Activated T-helper 2 cell treated with anti-CD3 and anti-CD28 coated beads, Interferon-gamma antibody, Interleukin-2, Interleukin-4, amounts not matched to agents 10 μg/mL and 5 μg/mL and 100 μg/mL, durations not matched to agents 14 hours and 24 hours and 36 hours (primary cell): ENCODE data around the gene ZNF562. TPM values are rescaled to one million over a fixed set of nuclear protein-coding genes. Genes with fewer than 3 reads are reported as not detected.

ENCODE experiments used
- DNase-seq: peaks from one replicate; pipeline ENCODE4 v3.0.0; 2021; ENCODE audit warnings: low spot score
- H3K27ac Mint-ChIP-seq: one replicate; pipeline ENCODE4 v1.8.0; 2021; ENCODE audit warnings: mixed read lengths
- H3K27me3 Mint-ChIP-seq: one replicate; pipeline ENCODE4 v1.8.0; 2021; ENCODE audit warnings: low read depth, mixed read lengths
- H3K36me3 Mint-ChIP-seq: one replicate; pipeline ENCODE4 v1.8.0; 2021; ENCODE audit warnings: low read depth, mixed read lengths
- H3K4me1 Mint-ChIP-seq: one replicate; pipeline ENCODE4 v1.8.0; 2021; ENCODE audit warnings: low read depth, mixed read lengths
- H3K4me3 Mint-ChIP-seq: one replicate; pipeline ENCODE4 v1.8.0; 2021; ENCODE audit warnings: low read depth, mild to moderate bottlenecking, moderate library complexity, mixed read lengths
- H3K9me3 Mint-ChIP-seq: one replicate; pipeline ENCODE4 v1.8.0; 2021; ENCODE audit warnings: mixed read lengths
- intact Hi-C: fragments of 100-400 bp; cut with micrococcal nuclease; formaldehyde crosslinking; loops from one replicate; pipeline ENCODE4 v1.15.1; 2023
- total RNA-seq: library from RNA; stranded (reverse); gene quantifications from 2 replicates; pipeline ENCODE4 v1.2.3, GENCODE V29; 2022

ZNF562 gene
- total RNA-seq, 1 donor from 2014 or later = 17.3 TPM

DNA sequence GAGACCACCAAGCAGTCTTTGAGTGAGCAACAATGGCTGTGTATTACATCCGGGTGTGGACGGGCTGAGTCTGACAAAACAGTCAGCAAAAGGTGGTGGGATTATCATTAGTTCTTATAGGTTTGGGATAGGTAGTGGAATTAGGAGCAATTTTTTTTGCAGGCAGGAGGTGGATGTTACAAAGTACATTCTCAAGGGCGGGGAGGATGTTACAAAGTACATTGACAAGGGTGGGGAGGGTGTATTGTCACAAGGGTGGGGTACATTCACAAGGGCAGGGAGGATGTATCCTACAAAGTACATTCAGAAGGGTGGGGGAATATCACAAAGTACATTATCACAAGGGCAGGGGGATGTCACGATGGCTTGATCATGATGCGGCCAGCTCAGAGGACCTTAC, 38.9 kb downstream of the ZNF562 start:
- Mint-ChIP-seq H3K36me3 (peaks cover 26% of the 10 kb centered on the region), H3K4me3 (no peak overlapping the region), H3K4me1 (no peaks in the 10 kb centered on the region), H3K9me3 (peaks cover 9% of the 10 kb centered on the region), H3K27ac (no peak overlapping the region), H3K27me3 (no peaks in the 10 kb centered on the region)
- intact Hi-C loops = no loop called here
- no peak for DNase-seq

DNA sequence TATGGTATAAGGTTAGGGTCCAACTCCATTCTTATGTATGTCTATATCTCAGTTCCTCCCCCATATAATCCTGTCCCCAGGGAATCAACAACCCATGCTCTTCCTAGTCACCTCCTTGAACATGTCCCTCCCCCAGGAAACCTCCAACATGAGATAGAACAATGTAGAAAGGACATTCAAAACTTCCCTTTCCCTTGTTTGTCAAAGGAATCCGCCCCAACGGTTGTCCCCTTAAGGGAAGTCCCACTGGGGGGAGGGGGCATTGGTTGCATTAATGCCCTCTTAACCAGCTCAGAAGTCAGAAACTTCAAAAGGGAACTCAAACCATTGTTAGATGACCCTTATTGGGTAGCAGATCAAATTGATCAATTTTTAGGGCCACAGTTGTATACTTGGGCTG, 47.0 kb downstream of the ZNF562 start:
- no peak overlapping the region for H3K27ac Mint-ChIP-seq
- no peak overlapping the region for H3K4me3 Mint-ChIP-seq
- H3K27me3 Mint-ChIP-seq = no peaks in the 10 kb centered on the region
- peaks cover 7% of the 10 kb centered on the region for H3K4me1 Mint-ChIP-seq
- H3K9me3 Mint-ChIP-seq = no peaks in the 10 kb centered on the region
- no peak for DNase-seq
- H3K36me3 Mint-ChIP-seq = peaks cover 10% of the 10 kb centered on the region
- intact Hi-C loops = loop anchor here (10.0 kb wide), 1 partner anchor 287 kb away; no protein-coding TSS in a partner anchor

DNA sequence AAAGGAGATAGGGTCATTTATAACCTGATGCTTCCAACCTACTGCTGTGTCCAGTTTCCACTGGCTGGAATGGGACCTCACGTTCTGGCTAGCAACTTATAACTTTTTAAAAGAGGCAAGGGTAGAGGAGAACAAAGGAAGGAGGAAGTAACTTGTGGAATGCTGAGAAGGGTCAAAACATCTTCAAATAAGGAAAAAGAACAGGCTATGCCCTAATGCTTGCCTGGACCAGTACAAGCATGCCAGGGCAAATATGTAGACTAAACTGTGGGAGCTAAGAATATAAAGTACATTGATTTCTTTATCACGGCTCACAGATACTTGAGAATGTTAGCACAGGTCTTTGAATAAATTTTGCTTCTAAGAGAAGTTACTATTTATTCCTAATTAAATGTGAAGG, 52.4 kb downstream of the ZNF562 start:
- Mint-ChIP-seq H3K27me3 (no peaks in the 10 kb centered on the region), H3K36me3 (peaks cover 25% of the 10 kb centered on the region), H3K4me1 (peaks cover 19% of the 10 kb centered on the region), H3K4me3 (peak overlapping the region; percentile 46), H3K9me3 (peaks cover 1% of the 10 kb centered on the region), H3K27ac (no peak overlapping the region)
- intact Hi-C loops = loop anchor here (10.0 kb wide), 1 partner anchor 292 kb away; no protein-coding TSS in a partner anchor
- no peak for DNase-seq

DNA sequence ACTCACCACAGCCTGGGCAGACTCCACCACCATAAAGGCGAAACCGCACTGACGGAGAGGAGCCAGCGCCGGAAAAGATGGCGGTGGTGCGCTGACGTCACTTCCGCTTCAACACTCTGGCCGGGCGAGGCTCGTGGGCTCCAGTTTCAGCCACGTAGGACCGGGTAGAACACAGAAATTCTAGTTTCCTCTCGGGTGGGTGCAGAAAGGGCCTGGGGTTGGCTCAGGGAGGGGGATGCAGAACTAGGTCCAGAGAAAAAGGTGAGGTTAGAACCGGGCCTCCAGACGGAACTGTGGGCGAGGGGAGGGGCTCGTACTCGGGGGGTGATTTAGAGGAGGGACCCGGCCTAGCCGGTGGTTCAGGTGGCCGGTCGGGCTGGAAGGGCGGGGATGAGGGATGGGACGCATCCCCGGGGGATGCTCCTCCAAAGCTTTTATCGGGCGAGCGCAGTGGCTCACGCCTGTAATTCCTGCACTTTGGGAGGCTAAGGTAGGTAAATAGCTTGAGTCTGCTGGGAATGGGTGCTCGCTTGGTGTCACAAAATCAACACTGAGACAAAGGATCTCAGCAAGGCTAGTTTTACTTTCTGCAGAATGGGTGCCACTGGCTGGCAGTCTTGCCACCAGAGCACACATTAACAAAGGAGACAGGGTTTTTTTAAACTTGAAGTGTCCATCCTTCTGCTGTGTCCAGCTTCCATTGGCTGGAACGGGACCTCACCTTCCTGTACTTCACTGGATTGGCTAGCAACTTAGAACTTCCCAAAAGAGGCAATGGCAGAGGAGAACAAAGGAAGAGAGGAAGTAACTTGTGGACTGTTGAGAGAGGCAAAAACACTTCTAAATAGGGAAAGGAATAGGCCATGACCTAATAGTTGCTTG, 53.5 kb downstream of the ZNF562 start, which contains the start of gene ZNF561:
Gene ZNF561, minus strand, starts transcription at position 77 of the 882 bp plus-strand sequence. CDS start 1,776 bp downstream, outside the sequence.
- Mint-ChIP-seq H3K4me3 (peak within 1 kb of the TSS; percentile 93), H3K4me1 (peaks cover 19% of the 10 kb centered on the region), H3K27me3 (no peaks in the 10 kb centered on the region), H3K27ac (peak within 1 kb of the TSS; percentile 99), H3K36me3 (peaks cover 35% of the 10 kb centered on the region), H3K9me3 (peaks cover 3% of the 10 kb centered on the region)
- DNase-seq = peak; percentile 84
- intact Hi-C loops = loop anchor here (1.0 to 10.0 kb wide), 8 partner anchors 35 to 485 kb away; partner anchors contain the start of genes FBXL12, ZNF317, ZNF562 and ZNF846

DNA sequence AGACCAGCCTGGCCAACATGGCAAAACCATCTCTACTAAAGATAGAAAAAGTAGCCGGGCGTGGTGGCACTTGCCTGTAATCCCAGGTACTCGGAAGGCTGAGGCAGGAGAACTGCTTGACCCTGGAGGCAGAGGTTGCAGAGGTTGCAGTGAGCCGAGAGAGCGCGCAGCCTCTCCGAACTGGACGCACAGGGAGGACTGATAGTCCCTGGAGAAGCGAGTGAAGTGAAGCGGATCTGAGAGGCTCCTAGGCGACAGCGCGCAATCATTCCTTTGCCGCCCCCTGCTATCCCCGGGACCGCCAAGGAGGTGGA, 54.1 kb downstream of the ZNF562 start:
- Mint-ChIP-seq H3K27ac (peak overlapping the region; percentile 99), H3K4me1 (peaks cover 17% of the 10 kb centered on the region), H3K9me3 (peaks cover 3% of the 10 kb centered on the region), H3K4me3 (peak overlapping the region; percentile 93), H3K36me3 (peaks cover 38% of the 10 kb centered on the region), H3K27me3 (no peaks in the 10 kb centered on the region)
- intact Hi-C loops = loop anchor here (1.0 to 10.0 kb wide), 8 partner anchors 34 to 484 kb away; partner anchors contain the start of genes FBXL12, ZNF317, ZNF562 and ZNF846
- no peak for DNase-seq

DNA sequence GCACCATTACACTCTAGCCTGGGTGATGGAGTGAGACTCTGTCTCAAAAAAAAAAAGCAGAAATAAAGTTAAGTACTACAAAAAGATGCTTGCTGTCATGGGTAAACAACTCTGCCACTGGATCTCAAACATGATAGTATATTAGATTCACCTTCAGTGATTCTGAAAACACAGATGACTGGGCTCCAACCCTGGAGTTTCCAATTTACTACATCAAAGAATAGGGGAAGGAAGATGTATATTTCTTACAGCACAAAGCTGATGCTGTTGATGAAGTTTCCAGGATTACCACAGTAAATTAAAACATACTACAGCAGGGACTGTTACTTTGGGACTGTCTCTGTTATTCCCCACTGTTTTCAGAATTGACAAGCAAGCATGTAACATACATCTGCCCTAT, 59.1 kb downstream of the ZNF562 start:
- Mint-ChIP-seq H3K27me3 (no peaks in the 10 kb centered on the region), H3K27ac (no peak overlapping the region), H3K9me3 (peaks cover 23% of the 10 kb centered on the region), H3K4me1 (peaks cover 5% of the 10 kb centered on the region), H3K36me3 (peaks cover 81% of the 10 kb centered on the region), H3K4me3 (no peak overlapping the region)
- no peak for DNase-seq
- intact Hi-C loops = no loop called here

DNA sequence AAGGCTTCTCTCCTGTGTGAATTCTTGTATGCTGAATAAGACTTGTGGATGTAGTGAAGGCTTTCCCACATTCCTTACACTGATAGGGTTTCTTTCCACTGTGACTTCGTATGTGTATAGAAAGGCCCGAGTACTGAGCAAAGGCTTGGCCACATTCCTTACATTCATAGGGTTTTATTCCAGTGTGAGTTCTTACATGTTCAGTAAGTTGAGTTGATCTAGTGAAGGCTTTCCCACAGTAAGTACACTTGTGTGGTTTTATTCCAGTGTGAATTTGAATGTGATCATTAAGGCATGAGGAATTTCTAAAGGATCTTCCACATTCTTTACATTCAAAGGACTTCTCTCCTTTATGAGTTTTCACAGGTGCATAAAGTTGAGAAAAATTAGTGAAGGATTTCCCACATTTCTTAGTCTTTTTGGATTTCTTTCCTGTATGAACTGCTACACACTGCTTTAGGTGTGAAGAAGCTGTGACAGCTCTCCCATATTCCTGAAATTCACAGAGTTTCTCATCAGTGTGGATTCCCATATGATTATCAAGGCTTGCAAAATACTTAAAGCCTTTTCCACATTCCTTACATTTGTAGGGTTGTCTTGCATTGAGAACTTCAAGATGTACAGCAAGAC, 64.3 kb downstream of the ZNF562 start:
- DNase-seq = no peak
- Mint-ChIP-seq H3K4me1 (no peaks in the 10 kb centered on the region), H3K27me3 (no peaks in the 10 kb centered on the region), H3K4me3 (no peak overlapping the region), H3K27ac (no peak overlapping the region), H3K9me3 (peaks cover 55% of the 10 kb centered on the region), H3K36me3 (peaks cover 82% of the 10 kb centered on the region)
- intact Hi-C loops = no loop called here

DNA sequence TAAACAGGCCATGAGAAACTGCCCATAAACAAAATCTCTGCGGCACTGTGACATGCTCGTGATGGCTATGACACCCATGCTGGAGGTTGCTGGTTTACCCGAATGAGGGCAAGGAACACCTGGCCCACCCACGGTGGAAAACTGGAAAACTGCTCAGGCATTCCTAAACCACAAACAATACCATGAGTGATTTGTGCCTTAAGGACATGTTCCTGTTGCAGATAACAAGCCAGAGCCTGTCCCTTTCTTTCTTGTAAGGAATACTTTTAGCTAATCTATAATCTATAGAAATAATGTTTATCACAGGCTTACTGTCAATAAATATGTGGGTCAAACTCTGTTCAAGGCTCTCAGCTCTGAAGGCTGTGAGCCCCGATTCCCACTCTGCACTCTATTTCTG, 66.0 kb downstream of the ZNF562 start:
- Mint-ChIP-seq H3K27me3 (no peaks in the 10 kb centered on the region), H3K4me1 (no peaks in the 10 kb centered on the region), H3K9me3 (peaks cover 59% of the 10 kb centered on the region), H3K36me3 (peaks cover 67% of the 10 kb centered on the region), H3K27ac (no peak overlapping the region), H3K4me3 (no peak overlapping the region)
- intact Hi-C loops = no loop called here
- DNase-seq = no peak

DNA sequence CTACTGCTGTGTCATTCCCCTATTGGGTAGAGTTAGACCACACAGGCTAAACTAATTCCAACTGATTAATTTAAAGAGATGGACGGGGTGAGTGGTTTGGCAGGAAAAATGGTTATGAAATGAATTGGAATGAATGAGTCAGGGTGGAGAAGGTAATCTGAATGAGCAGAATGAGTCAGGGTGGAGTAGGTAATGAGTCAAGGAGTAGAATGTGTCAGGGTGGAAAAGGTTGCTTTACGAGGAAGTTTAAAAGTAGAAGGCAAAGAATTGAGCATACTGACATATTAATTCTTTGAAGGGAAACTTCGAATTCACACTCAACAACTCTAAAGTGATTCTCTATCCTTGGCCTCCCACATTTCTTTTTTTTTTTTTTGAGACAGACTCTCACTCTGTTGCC, 77.9 kb downstream of the ZNF562 start:
- H3K4me1 Mint-ChIP-seq = no peaks in the 10 kb centered on the region
- peaks cover 25% of the 10 kb centered on the region for H3K9me3 Mint-ChIP-seq
- H3K27ac Mint-ChIP-seq = no peak overlapping the region
- peaks cover 3% of the 10 kb centered on the region for H3K36me3 Mint-ChIP-seq
- intact Hi-C loops = no loop called here
- DNase-seq = no peak
- H3K4me3 Mint-ChIP-seq = no peak overlapping the region
- H3K27me3 Mint-ChIP-seq = no peaks in the 10 kb centered on the region

Other genes starting within 250 kb of the ZNF562 start
- gene ZNF266, start 239.5 kb downstream of the ZNF562 start, total RNA-seq = 26.5 and 27.3 TPM in 2 replicates
- gene ZNF560, start 176.5 kb downstream of the ZNF562 start, total RNA-seq = not detected in 2 replicates
- gene ZNF426, start 136.5 kb downstream of the ZNF562 start, total RNA-seq = 10.4 and 10.5 TPM in 2 replicates
- 57.2 and 62.2 TPM in 2 replicates for gene ZNF121, start 90.6 kb downstream of the ZNF562 start, total RNA-seq
- gene ZNF561, start 53.9 kb downstream of the ZNF562 start, total RNA-seq = 27.1 and 28.3 TPM in 2 replicates
- gene ZNF846, start 93.6 kb upstream of the ZNF562 start, total RNA-seq = 3.2 and 3.7 TPM in 2 replicates
- 23.4 and 23.7 TPM in 2 replicates for gene FBXL12, start 144.0 kb upstream of the ZNF562 start, total RNA-seq
- 331 and 335 TPM in 2 replicates for gene UBL5, start 152.8 kb upstream of the ZNF562 start, total RNA-seq
- 84.3 and 87.3 TPM in 2 replicates for gene PIN1, start 160.2 kb upstream of the ZNF562 start, total RNA-seq